Endothelial cell of umbilical vein (primary cell): ENCODE results near the gene AGPAT1. TPM values are rescaled to one million over a fixed set of nuclear protein-coding genes. Genes with fewer than 3 reads are reported as not detected.

Experiments used
- BruUV-seq: library from RNA; stranded (reverse); fragments of 400-500 nt; replicated peaks from 2 replicates; lab custom pipeline; 2021; lab: Mats Ljungman, UMichigan
- CTCF ChIA-PET: fragments of 300-600, 350-600 bp; sonication (Branson Sonifier 250); formaldehyde crosslinking; loops from one replicate; lab custom pipeline; 2021; ENCODE audit warnings: antibody characterized with exemption, inconsistent platforms; lab: Charles Lee
- POLR2A ChIA-PET: fragments of 300-600, 350-600 bp; sonication (Branson Sonifier 250); formaldehyde crosslinking; loops from one replicate; lab custom pipeline; 2021; ENCODE audit warnings: antibody characterized with exemption, inconsistent platforms; lab: Charles Lee
- DNase-seq: peaks from one replicate; pipeline ENCODE4 v3.0.0-alpha.2; 2011; ENCODE audit warnings: low read depth, low spot score
- FAIRE-seq: peaks from 2 replicates; lab custom pipeline; 2011; peaks lifted over from hg19 to GRCh38; lab: Jason Lieb, UNC
- H2AFZ ChIP-seq: 2 replicates; pipeline ENCODE4 v1.6.0; 2012; ENCODE audit warnings: low read depth, low read length, control low read depth, inconsistent platforms
- H3K27ac ChIP-seq: 2 replicates; pipeline ENCODE4 v1.5.1; 2011; ENCODE audit warnings: low read depth, mild to moderate bottlenecking, control low read depth, low read length, moderate library complexity; ENCODE audit not compliant: insufficient read depth
- H3K27me3 ChIP-seq, 2 experiments: 2 replicates each; pipeline versions ENCODE4 v1.6.0 to v1.6.1; 2011; ENCODE audit warnings: low read length in 2 of 2, mixed read lengths in 1 of 2; ENCODE audit not compliant: control insufficient read depth in 2 of 2, insufficient read depth in 2 of 2
- H3K36me3 ChIP-seq, 2 experiments: 2 replicates in 1 of 2; 3 replicates in 1 of 2; pipeline ENCODE4 v1.5.1; 2011; ENCODE audit warnings: low read length in 2 of 2, mild to moderate bottlenecking in 1 of 2, moderate library complexity in 1 of 2; ENCODE audit not compliant: control insufficient read depth in 2 of 2, insufficient read depth in 2 of 2; ENCODE audit errors: extremely low read depth in 1 of 2
- H3K4me1 ChIP-seq: 3 replicates; pipeline ENCODE4 v1.5.1; 2011; ENCODE audit warnings: mild to moderate bottlenecking, low read length; ENCODE audit not compliant: control insufficient read depth, insufficient read depth; ENCODE audit errors: extremely low read depth
- H3K4me2 ChIP-seq: 2 replicates; pipeline ENCODE4 v1.6.1; 2011; ENCODE audit warnings: low read length, control low read depth, mixed read lengths; ENCODE audit not compliant: insufficient read depth
- H3K4me3 ChIP-seq, 3 experiments: fragments of 200-600 bp in 1 of 3; sonication (generic), shearing (Covaris generic) in 1 of 3; replicated peaks in 1 of 3; 2 replicates each; pipeline ENCODE4 v1.5.1; 2011 to 2016; ENCODE audit warnings: control low read depth in 3 of 3, low read length in 3 of 3, mild to moderate bottlenecking in 2 of 3, inconsistent platforms in 1 of 3, low read depth in 1 of 3, moderate library complexity in 1 of 3; ENCODE audit not compliant: insufficient read depth in 1 of 3
- H3K79me2 ChIP-seq: 2 replicates; pipeline ENCODE4 v1.6.0; 2012; ENCODE audit warnings: low read length, inconsistent platforms; ENCODE audit not compliant: control insufficient read depth, insufficient read depth
- H3K9ac ChIP-seq: replicated peaks from 2 replicates; pipeline ENCODE3; 2011; ENCODE audit warnings: low read length, control low read depth; ENCODE audit not compliant: insufficient read depth; ENCODE audit errors: extremely low read depth
- H3K9me1 ChIP-seq: replicated peaks from 3 replicates; pipeline ENCODE4 v1.6.0; 2011; ENCODE audit warnings: mild to moderate bottlenecking, low read length; ENCODE audit not compliant: control insufficient read depth, insufficient read depth; ENCODE audit errors: extremely low read depth
- H3K9me3 ChIP-seq: replicated peaks from 2 replicates; pipeline ENCODE4 v1.5.1; 2012; ENCODE audit warnings: low read length, inconsistent platforms; ENCODE audit not compliant: control insufficient read depth, insufficient read depth
- H4K20me1 ChIP-seq: replicated peaks from 2 replicates; pipeline ENCODE3; 2011; ENCODE audit warnings: mild to moderate bottlenecking, low read length; ENCODE audit not compliant: control insufficient read depth, insufficient read depth; ENCODE audit errors: extremely low read depth
- FOS ChIP-seq: IDR thresholded peaks from 2 replicates; pipeline ENCODE4 v1.6.1; 2011; ENCODE audit warnings: mild to moderate bottlenecking, low read length, moderate library complexity, borderline replicate concordance; ENCODE audit not compliant: insufficient read depth
- GATA2 ChIP-seq: IDR thresholded peaks from 2 replicates; pipeline ENCODE4 v1.7.0; 2011; ENCODE audit warnings: low read depth, mild to moderate bottlenecking, moderate library complexity, mixed read lengths, low read length; ENCODE audit not compliant: insufficient read length, insufficient read depth
- MAX ChIP-seq: IDR thresholded peaks from 2 replicates; pipeline ENCODE4 v1.6.1; 2011; ENCODE audit not compliant: insufficient read depth, insufficient read length
- MYC ChIP-seq: IDR thresholded peaks from one replicate; pipeline ENCODE4 v1.6.1; 2011; ENCODE audit warnings: mild to moderate bottlenecking, low read depth, low read length
- POLR2A ChIP-seq: IDR thresholded peaks from 2 replicates; pipeline ENCODE4 v1.6.1; 2012; ENCODE audit warnings: low read depth, mild to moderate bottlenecking, control low read depth, low read length
- dilution Hi-C: fragments of 300-500 bp; cut with MboI; formaldehyde crosslinking; loops from one replicate; pipeline ENCODE4 v1.15.0; 2019; ENCODE audit warnings: low sequenced_read_pairs; ENCODE audit not compliant: extremely low pct_ligation_motif_present
- intact Hi-C: fragments of 100-400 bp; cut with micrococcal nuclease; formaldehyde crosslinking; loops from one replicate; pipeline ENCODE4 v1.10.0; 2022
- polyA plus RNA-seq, 4 experiments: library from polyadenylated mRNA; depleted of rRNA in 3 of 4; stranded (reverse) in 3 of 4; unstranded in 1 of 4; fragments of >200 nt; gene quantifications; 2 replicates each; pipeline versions ENCODE4 v1.2.1 to v1.2.3, GENCODE V29; 2011 to 2012; ENCODE audit warnings: missing spikeins in 1 of 4
- total RNA-seq: library from RNA; stranded (reverse); gene quantifications from 2 replicates; pipeline ENCODE4 v1.2.3, GENCODE V29; 2021
- TF ChIP-seq, protein P1 (sequence below), 2 donors: IDR thresholded peaks; 1 replicate in 1 of 2; 2 replicates in 1 of 2; pipeline ENCODE4 v1.5.1; 2011; ENCODE audit warnings: low read length in 2 of 2, mild to moderate bottlenecking in 2 of 2, moderate library complexity in 2 of 2, control low read depth in 1 of 2, inconsistent platforms in 1 of 2, low read depth in 1 of 2; ENCODE audit not compliant: insufficient read depth in 1 of 2; ENCODE audit errors: extremely low read depth in 1 of 2

The AGPAT1 gene
- total and polyA plus RNA-seq, 2 donors (not counting 3 experiments of a cell fraction or from before 2014, with no cell fraction given): 38.4 to 132 TPM

DNA sequence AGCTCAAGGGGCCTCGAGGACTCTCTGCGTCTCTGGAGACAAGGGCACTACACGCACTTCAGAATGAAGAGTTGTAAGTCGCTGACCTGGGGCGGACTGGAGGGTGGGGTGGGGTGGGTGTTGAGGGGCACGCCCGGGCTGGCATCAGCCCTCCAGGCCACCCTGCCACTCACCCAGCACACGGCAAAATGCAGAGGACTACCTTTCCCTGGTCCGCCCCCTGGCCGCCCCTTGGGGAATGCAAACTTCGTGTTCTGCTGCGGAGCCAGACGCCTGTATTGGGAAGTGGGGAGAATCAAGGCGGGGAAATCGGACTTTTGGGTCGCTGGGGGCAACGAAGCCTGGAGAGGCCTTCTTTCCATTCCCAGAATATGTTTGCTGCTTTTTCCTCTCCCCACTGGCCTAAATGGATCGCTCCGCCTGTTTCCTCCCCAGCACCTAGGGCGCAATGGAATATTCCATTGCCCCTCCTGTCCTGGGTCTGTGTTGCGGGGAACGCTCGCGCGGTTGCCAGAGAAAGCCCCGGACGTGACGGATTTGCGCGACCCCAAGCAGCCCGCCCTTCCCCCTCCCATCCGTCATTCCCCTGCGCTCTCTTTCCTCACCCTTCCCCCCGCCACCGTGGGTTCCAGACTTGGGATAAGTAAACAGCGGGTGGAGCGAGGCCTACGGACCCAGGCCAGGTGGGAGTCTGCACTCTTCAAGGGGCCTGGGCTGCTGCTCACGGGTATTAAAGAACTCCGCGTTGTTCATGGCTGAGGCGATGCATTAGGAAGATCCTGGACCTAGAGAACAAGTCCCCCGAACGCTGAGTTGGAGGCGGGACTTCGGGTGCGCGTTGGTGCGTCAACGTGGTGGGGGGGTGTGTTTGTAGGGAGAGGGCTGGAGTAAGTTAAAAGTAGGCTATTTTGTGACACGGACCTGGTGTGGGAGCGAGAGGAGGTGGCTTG lies 22.0 kb downstream of the AGPAT1 start, which contains the start of gene PPT2:
Gene PPT2 (plus strand): TSS at position 578 of the 950 bp plus-strand sequence. CDS start 454 bp downstream, outside the sequence.
- TSS peak; percentile 32 for BruUV-seq
- ChIA-PET POLR2A (no interaction called here), CTCF (interaction anchor here (0.7 to 1.2 kb wide), 6 partner anchors 12 to 42 kb away, joined by 3 to 7 read pairs (median 4); no protein-coding TSS in a partner anchor)
- no peaks in the 10 kb centered on the region for H3K9me3 ChIP-seq
- intact Hi-C loops: loop anchor here (1.0 kb wide), 4 partner anchors 22 to 41 kb away; partner anchors contain the start of genes AGPAT1 and FKBPL
- H3K27ac ChIP-seq: peak within 1 kb of the TSS; percentile 51
- peaks cover 0 to 7% of the 10 kb centered on the region in 2 experiments for H3K36me3 ChIP-seq
- peaks cover 24% of the 10 kb centered on the region for H3K4me1 ChIP-seq
- H3K4me3 ChIP-seq: peak within 1 kb of the TSS; percentile 41 to 71 (median 60)
- peak; percentile 94 for DNase-seq
- FAIRE-seq: peak; percentile 93
- dilution Hi-C loops: no loop called here
- H3K9ac ChIP-seq: peak within 1 kb of the TSS; percentile 64
- no peaks in the 10 kb centered on the region for H4K20me1 ChIP-seq
- peaks cover 4 to 5% of the 10 kb centered on the region in 2 experiments for H3K27me3 ChIP-seq
- TF ChIP-seq GATA2 (no peak), POLR2A (peak; percentile 61), FOS (no peak), MAX (no peak), MYC (no peak)
- TF ChIP-seq, protein P1, sequence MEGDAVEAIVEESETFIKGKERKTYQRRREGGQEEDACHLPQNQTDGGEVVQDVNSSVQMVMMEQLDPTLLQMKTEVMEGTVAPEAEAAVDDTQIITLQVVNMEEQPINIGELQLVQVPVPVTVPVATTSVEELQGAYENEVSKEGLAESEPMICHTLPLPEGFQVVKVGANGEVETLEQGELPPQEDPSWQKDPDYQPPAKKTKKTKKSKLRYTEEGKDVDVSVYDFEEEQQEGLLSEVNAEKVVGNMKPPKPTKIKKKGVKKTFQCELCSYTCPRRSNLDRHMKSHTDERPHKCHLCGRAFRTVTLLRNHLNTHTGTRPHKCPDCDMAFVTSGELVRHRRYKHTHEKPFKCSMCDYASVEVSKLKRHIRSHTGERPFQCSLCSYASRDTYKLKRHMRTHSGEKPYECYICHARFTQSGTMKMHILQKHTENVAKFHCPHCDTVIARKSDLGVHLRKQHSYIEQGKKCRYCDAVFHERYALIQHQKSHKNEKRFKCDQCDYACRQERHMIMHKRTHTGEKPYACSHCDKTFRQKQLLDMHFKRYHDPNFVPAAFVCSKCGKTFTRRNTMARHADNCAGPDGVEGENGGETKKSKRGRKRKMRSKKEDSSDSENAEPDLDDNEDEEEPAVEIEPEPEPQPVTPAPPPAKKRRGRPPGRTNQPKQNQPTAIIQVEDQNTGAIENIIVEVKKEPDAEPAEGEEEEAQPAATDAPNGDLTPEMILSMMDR (IDR thresholded peaks at IDR 0.05; ENCODE audit: extremely low read depth in 1 of 2, insufficient read depth in 1 of 2, low read depth in 1 of 2, low read length in 2 of 2): peak in 1 of 2 donors; percentile 16
- peak within 1 kb of the TSS; percentile 76 for H2AFZ ChIP-seq
- peak within 1 kb of the TSS; percentile 40 for H3K4me2 ChIP-seq
- no peaks in the 10 kb centered on the region for H3K9me1 ChIP-seq
- peaks cover 4% of the 10 kb centered on the region for H3K79me2 ChIP-seq
